Measurements from ENCODE around the gene VILL.
A peak's percentile ranks its signal among the peaks of the same experiment; 100 is the strongest.
"Not testable (repeated sequence)": the region's sequence is repeated elsewhere in the genome, so short reads cannot be mapped to it uniquely, and the experiment has no call there.

VILL gene

GRCh38 chr3:37963635-37964034, 27.0 kb upstream of the VILL start:
- no peak for DNase-seq (ENCODE audit: low read depth)

DNA sequence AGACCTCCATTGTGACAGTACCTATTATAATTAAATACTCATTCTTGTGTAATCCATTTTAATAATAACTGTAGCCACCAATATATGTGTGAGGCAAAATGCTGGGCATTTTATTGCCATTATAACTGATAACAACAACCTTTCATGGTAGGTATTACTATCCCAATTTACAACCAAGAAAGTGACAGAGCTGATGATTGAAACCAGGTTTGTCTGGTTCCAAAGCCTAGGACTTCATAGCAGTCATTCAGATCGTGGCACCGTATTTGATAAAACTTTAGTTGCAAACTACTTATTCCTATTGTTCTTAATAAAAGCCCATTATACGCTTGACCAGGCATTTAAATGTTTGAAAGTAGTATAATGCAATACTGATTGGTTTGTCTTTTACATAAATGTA, 26.4 kb upstream of the VILL start:
- no peak for DNase-seq (ENCODE audit: low read depth)

- no peak for DNase-seq (ENCODE audit: low read depth)
Observed at GRCh38 chr3:37964716-37965115, 25.9 kb upstream of the VILL start.

DNA sequence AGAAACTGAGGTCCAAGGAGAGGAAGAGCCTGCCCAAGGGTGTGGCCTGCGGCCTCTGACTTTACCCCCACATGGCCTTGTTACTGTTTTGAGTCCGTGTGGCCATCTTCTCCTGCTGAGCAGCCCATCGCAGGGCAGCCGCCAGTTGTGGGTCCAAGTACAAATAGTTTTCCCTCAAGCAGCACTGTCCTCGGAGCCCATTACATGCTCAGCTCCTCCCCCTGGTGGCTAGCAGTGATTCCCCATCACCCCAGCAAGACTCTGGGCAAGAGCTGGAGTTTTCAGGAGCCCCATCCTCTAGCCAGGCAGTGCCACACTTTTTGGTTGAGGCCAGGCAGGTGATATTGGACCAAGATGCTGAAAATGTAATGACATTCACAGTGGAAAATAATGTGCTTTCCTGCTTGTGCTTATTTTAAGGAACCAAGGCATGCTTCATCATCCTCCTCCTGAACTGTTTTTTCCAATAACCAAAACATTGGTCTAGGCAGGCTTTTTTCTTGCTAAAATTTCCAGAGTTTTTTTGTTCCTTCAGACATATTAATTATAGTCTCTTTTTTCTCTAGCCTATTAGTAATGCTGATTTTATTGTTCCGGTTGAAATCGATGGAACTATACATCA, 23.2 kb upstream of the VILL start:
- DNase-seq (ENCODE audit: low read depth): no peak

- no peak for DNase-seq (ENCODE audit: low read depth)
Observed at GRCh38 chr3:37968199-37968598, 22.4 kb upstream of the VILL start.

- peak; percentile 9 for DNase-seq (ENCODE audit: low read depth)
Observed at GRCh38 chr3:37968813-37969595, 21.6 kb upstream of the VILL start.

GRCh38 chr3:37969596-37970100, 20.9 kb upstream of the VILL start:
- DNase-seq (ENCODE audit: low read depth): no peak

DNA sequence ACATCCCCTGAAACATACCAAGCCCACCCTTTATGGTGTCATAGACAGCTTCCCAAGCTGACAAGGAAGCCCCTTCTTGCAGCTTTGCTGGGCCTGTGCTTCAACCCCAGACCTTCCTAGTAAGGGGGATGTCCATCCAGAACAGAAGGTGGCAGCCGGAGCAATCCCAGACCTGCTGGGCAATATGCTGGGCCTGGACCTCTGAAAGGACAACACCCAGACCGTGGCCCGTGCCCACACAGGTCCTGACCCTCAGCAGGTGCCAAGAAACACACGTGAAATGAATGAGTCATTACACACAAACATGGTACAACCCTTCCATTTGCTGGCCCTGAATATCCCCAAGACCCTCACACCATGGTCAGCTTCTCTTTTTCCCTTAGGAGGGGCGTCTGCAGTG, 19.8 kb upstream of the VILL start:
- no peak for DNase-seq (ENCODE audit: low read depth)

DNA sequence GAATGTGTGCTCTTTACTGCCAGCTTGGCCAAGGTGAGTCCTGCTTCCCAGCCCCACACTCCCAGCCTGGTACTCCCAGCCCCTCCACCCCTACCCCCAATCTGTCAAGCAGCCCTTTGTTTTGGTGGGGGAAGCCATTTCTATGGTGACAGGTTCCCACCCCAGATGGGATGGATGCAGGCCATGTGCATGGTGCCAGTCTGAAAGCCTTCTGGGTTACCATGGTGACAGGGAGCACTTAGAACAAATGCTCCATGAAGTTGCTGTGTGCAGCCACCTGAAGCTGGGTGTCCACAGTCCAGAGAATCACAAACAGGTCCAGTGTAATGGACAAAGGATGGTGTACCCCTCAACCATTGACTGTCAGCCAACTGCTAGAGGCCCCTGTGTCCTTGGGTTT, 19.1 kb upstream of the VILL start:
- no peak for DNase-seq (ENCODE audit: low read depth)

GRCh38 chr3:37972056-37972455, 18.5 kb upstream of the VILL start:
- not testable (repeated sequence) for DNase-seq (ENCODE audit: low read depth)

- DNase-seq (ENCODE audit: low read depth): no peak
Observed at GRCh38 chr3:37973246-37974054, 17.1 kb upstream of the VILL start.

GRCh38 chr3:37974121-37975083, 16.2 kb upstream of the VILL start:
- DNase-seq (ENCODE audit: low read depth): peak; percentile 36

GRCh38 chr3:37979541-37980461, 10.8 kb upstream of the VILL start:
- no peak for DNase-seq (ENCODE audit: low read depth)

GRCh38 chr3:37980462-37981347, 9.9 kb upstream of the VILL start:
- no peak for DNase-seq (ENCODE audit: low read depth)

- no peak for DNase-seq (ENCODE audit: low read depth)
Observed at GRCh38 chr3:37981348-37981664, 9.3 kb upstream of the VILL start.

- DNase-seq (ENCODE audit: low read depth): no peak
Observed at GRCh38 chr3:37982331-37982730, 8.3 kb upstream of the VILL start.

DNA sequence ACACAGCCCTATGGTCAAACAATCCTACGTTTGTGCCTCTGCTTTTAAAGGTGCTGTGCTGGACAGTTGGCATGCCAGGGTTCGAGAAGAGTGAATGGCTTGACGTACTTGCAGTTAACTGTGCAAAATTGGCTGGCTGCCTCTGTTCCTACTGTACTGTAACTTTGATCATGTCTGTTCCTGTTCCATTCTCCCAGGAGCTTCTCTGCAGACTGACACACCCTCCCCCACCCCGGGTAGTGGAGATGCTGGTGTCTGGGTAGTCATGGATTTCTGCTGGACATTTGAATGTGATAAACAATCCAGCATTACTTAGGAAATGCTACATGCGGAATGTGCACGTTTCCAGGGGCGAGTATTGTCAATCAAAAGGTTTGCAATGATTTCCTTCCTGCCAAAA, 6.5 kb upstream of the VILL start:
- no peak for DNase-seq (ENCODE audit: low read depth)

GRCh38 chr3:37984596-37984995, 6.0 kb upstream of the VILL start:
- DNase-seq (ENCODE audit: low read depth): no peak

DNA sequence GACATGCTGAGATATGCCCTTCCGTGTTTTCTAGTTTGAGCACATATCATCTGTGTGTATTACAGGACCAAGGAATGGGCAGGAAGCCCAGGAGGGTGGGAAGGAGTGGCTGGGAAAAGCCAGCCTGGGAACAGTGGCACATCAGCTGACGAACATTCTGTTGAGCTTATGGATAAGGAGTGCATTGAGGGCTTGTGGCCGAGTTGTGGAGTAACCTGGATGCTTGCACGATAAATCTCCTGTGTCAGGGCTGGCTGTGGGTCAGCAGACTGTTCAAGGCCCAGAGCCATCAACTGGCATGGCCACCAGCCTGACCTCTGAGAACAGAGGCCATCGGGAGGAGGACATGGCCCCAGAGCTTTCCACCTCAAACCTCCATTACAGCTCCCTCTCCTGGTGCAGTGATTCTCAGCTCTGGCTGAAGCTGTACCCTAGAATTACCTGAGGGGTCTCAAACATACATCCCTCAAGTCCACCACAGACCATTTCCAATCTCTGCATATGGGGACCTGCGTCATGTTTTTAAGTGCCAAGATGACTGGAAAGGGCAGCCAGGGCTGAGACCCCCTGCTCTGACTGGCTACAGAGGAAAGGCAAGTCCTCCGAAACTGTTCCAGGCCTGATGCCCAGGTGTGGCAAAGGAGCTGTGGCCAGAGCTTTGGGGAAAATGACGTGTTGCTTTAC, 4.8 kb upstream of the VILL start:
- DNase-seq (ENCODE audit: low read depth): no peak
